ENCODE data around the gene TSPAN18.

The TSPAN18 gene

GRCh38 chr11:44711113-44711786, 15.5 kb upstream of the TSPAN18 start:
- DNase-seq (ENCODE audit: low spot score) = no peak

- DNase-seq (ENCODE audit: low spot score) = no peak
These were observed 14.8 kb upstream of the TSPAN18 start for GRCh38 chr11:44711787-44712608.

GRCh38 chr11:44713022-44713421, 13.7 kb upstream of the TSPAN18 start:
- DNase-seq (ENCODE audit: low spot score) = no peak

GRCh38 chr11:44716256-44716655, 10.5 kb upstream of the TSPAN18 start:
- no peak for DNase-seq (ENCODE audit: low spot score)

- no peak for DNase-seq (ENCODE audit: low spot score)
These were observed 8.7 kb upstream of the TSPAN18 start for GRCh38 chr11:44718057-44718456.

GRCh38 chr11:44718612-44719390, 8.0 kb upstream of the TSPAN18 start:
- no peak for DNase-seq (ENCODE audit: low spot score)

- peak; percentile 56 for DNase-seq (ENCODE audit: low spot score)
These were observed 1.6 kb upstream of the TSPAN18 start for GRCh38 chr11:44725016-44725685.

- no peak for DNase-seq (ENCODE audit: low spot score)
These were observed 942 bp upstream of the TSPAN18 start for GRCh38 chr11:44725757-44726282.

GRCh38 chr11:44727114-44727372, 281 bp downstream of the TSPAN18 start:
- no peak for DNase-seq (ENCODE audit: low spot score)

GRCh38 chr11:44727373-44728287, 868 bp downstream of the TSPAN18 start:
- peak; percentile 92 for DNase-seq (ENCODE audit: low spot score)

GRCh38 chr11:44728491-44728910, 1.7 kb downstream of the TSPAN18 start:
- no peak for DNase-seq (ENCODE audit: low spot score)

- DNase-seq (ENCODE audit: low spot score) = no peak
These were observed 2.3 kb downstream of the TSPAN18 start for GRCh38 chr11:44729063-44729462.

- DNase-seq (ENCODE audit: low spot score) = no peak
These were observed 3.0 kb downstream of the TSPAN18 start for GRCh38 chr11:44729713-44730112.

GRCh38 chr11:44730775-44731174, 4.0 kb downstream of the TSPAN18 start:
- no peak for DNase-seq (ENCODE audit: low spot score)

GRCh38 chr11:44731685-44732430, 5.1 kb downstream of the TSPAN18 start:
- no peak for DNase-seq (ENCODE audit: low spot score)

- no peak for DNase-seq (ENCODE audit: low spot score)
These were observed 5.8 kb downstream of the TSPAN18 start for GRCh38 chr11:44732564-44732963.

- no peak for DNase-seq (ENCODE audit: low spot score)
These were observed 7.1 kb downstream of the TSPAN18 start for GRCh38 chr11:44733877-44734276.

GRCh38 chr11:44734843-44735381, 8.2 kb downstream of the TSPAN18 start:
- no peak for DNase-seq (ENCODE audit: low spot score)

- DNase-seq (ENCODE audit: low spot score) = no peak
These were observed 10.0 kb downstream of the TSPAN18 start for GRCh38 chr11:44736791-44737190.

Data from AG08395 (cell line).